DMS 273 (cell line): ENCODE data around the gene KCNAB3.

ENCODE experiments used
- DNase-seq: peaks from one replicate; lab custom pipeline; 2025; ENCODE audit not compliant: unreplicated experiment; lab: John Stamatoyannopoulos, UW

Gene KCNAB3

DNA sequence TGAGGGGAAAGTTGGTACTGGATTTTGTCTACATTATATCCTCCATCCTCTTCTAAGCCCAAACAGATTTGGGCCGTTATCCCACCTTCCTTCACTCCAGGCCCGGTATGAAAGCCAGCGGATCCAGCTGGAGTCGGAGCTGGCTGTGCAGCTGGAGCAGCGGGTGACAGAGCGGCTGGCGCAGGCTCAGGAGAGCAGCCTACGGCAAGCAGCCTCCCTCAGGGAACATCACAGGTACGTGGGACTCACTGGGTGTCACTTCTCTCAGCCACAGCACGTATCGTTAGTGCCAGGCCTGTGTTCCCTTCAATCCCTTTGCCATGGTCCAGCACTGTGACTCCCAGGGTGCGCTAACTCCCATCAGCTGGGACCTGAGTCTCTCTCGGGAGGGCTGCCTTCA is 13.6 kb upstream of the KCNAB3 start:
- DNase-seq: no peak

DNA sequence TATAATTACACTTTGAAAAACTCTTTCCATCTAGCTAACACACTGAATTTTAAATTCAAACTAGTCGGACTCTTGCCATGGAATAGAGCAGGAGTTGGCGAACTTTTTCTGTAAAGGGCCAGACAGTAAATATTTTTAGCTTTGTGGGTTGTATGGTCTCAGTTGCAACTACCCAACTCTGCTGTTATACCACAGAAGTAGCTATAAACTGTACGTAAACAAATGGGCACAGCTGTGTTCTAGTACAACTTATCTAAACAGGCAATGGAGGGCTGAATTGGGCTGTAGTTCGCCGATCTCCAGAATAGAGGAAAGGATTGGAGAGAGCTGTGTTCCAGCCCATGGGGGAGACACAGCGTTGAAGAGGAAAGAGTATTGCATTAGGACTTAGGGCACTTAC is 11.1 kb upstream of the KCNAB3 start:
- DNase-seq: no peak

DNA sequence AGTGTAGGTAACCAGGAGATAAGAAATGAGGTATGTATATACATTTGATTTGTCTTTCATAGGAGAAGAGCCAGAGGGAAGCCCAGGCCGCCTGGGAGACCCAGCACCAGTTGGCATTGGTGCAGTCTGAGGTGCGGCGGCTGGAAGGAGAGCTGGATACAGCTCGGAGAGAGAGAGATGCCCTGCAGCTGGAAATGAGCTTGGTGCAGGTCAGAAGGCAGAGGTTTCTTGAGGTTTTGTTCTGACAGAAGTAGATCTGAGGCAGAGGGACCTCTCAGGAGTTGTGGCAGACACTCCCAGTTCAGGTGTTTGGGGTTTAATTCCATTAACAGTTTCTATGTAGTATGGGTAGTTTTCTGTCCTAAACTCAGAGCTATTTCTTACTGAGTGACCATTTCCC is 10.4 kb upstream of the KCNAB3 start:
- no peak for DNase-seq

DNA sequence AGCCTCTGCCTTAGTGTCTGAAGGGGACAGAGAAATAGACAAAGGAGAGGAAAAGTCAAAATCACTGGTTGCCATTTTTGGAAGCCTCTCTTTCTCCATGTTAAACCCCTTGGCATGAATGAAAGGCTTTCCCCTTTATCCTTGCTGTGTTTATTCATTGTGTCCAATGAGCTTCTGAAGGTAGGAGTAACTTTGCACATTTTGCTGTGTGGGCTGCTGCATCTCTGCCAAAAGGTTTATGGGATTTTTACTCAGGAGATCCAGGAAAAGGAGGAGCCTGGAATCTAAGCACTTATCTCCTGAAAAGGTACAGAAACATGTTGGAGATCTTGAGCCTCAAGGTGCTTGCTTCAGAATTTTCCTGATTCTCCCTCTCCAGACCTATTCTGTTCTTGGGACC is 6.2 kb upstream of the KCNAB3 start:
- DNase-seq: no peak

DNA sequence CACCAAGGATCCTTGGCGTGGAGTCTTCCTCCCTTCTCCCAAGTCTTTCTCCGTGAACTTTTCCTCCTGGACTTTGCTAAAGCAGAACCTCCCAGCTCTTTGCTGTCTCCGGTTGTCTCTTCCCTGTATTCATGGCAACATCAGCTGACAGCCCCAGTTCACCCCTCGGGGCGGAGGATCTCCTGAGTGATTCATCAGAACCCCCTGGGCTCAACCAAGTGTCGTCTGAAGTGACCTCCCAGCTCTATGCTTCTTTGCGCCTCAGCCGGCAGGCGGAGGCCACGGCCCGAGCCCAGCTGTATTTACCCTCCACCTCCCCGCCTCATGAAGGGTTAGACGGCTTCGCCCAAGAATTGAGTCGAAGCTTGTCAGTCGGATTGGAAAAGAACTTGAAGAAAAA is 3.3 kb upstream of the KCNAB3 start:
- DNase-seq: peak; percentile 42

DNA sequence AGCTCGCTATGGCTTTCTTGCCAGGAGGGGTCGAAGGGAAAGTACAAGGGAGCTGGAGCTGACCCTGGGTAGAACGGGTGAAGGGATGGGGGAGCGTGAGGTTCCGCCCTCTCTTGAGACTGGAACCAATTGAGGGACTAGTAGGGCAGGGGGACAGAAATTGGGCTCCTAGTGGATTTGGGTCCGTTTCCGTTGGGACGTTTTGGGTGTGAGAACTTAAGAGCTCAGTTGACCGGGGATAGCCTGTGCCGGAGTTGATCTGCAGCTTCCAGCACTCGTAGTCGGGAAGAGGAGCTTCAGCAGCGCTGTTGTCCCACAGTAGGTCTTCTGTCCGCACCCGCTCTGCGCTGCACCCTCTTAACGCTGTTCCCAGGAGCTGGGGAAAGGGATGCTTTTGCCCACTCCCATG is 2.8 kb upstream of the KCNAB3 start:
- peak; percentile 56 for DNase-seq

DNA sequence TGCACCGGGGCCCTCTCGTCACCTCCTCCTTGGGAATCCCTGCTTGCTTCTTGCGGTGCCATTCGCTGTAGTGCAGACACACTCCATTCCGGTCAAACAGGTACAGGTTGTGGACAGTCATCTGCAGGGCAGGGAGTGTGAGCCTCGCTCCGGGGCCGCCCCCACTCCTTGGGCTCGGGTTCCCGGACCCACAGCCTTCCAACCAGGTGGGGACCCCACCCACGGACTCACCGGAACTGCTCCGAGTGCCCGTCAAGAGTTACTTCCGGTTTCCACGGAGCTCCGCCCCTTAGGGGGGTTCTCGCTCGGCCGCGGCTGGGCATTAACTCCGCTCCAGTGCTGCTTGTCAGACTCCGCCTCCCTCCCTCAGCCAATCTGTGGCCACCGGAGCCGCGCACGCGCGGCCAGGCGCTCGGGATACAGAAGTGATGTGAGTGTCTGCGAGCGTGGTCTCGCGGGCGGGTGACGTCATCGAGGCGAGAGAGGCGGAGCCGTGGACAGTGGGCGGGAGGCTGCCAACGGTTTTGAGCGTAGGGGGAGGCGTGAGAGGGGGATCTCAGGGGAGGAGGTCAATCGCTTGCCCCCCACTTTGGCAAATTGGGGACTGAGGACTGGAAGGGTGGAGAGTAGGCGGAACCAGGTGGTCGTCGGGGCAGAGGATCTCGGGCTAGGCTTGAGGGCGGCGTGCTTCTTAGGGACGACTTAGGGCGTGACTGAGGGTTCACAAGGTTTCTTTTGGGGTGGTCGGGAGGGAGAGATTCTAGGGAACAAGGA is 2.2 kb upstream of the KCNAB3 start, which contains the start of the genes CNTROB and TRAPPC1:
Gene CNTROB (plus strand): TSS at position 498 of the 774 bp plus-strand sequence. CDS start 874 bp downstream, outside the sequence.
Gene TRAPPC1 (minus strand): TSS at position 238 of the 774 bp plus-strand sequence. CDS start 117 bp downstream, at position 121.
- peak; percentile 98 for DNase-seq

DNA sequence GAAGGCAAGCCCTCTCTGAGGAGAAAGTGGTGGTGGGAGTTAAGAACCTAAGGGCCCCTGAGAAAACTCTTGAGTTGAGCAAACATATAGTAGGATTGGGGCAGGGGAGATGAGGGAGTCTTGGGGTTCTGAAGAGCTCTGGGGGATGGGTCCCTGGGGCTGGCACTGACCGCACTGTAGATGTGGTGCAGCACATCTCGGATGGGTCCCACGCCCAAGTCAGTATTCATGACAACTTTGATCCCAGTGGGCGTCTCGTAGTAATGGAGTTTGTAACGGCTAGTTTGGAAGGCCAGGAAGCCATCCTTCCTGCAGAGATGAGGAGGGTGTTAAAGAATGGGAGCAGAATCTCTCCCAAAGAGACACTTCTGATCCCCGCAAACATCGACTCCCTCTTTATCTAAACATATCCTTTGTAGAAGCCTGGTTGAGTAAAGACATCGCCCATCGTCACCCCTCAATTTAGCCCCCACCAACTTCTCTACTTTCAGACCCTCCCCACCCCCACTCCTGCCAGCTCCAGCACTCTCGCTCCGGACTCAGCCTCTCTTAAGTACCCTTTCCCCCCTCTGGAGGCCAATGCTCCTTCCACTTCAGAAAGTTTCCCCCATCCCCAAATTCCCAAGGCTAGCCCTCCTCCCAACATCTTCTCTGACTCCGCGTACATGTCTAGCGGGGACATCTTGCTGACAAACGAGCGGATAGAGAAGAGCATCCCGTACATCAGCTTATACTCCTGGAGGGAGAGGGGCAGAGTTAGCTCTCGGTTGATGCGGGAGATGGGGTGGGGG is 1.4 kb upstream of the KCNAB3 start:
- DNase-seq: peak; percentile 41

DNA sequence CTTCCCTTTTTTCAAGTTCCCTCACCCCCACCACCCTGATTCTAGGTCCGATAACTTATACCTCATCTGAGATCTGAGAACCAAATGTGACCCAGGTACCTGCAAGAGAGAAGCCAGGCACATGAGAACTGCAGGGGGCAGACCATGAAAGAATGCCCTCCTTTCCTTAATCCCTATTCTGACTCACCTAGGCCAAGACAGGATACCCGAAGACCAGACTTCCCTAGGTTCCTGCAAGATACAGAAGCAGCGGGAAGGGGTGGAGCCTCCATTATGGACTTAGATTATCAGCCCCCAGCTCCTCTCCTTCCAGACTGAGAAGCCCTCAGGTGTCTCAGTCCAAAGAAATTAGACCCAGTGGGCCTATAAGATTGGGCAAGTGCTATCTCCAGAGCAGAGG is 2.1 kb downstream of the KCNAB3 start:
- DNase-seq: no peak

DNA sequence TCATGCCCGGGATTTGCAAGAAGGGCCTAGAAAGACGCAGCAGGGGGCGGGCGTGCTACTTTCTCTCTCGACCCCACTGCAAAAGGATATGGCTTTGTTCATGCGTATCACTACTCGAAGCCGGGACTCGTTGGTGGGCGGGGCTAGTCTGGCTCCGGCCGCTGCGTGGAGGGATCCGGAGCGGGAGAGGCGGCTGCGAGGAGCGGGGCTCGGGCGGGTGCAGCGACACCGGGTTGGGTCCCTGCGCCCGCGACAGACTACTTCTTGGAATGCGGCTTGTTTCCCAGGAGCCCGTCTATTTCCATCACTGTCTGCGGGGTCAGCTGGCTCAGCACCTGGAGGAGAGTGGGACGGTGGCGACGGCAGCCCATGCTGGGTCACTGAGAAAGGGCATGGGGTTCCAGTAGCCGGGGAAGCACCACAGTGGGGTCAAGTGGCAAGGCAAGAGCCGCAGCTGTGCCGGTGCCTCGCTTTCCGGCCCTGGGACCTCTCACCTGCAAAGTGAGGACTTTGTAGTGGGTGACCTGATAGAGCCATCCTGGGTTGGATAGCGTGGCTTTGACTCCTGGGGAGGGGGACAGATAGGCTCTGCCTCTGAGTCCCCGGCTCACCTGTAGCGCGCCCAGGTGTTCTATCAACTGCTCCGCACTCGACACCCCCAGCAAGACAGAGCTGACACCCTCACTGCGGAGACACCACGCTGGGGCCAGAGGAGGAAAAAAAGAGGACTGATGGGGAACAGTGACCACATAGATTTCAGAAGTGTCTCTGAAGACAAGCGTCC is 6.6 kb downstream of the KCNAB3 start:
- no peak for DNase-seq

DNA sequence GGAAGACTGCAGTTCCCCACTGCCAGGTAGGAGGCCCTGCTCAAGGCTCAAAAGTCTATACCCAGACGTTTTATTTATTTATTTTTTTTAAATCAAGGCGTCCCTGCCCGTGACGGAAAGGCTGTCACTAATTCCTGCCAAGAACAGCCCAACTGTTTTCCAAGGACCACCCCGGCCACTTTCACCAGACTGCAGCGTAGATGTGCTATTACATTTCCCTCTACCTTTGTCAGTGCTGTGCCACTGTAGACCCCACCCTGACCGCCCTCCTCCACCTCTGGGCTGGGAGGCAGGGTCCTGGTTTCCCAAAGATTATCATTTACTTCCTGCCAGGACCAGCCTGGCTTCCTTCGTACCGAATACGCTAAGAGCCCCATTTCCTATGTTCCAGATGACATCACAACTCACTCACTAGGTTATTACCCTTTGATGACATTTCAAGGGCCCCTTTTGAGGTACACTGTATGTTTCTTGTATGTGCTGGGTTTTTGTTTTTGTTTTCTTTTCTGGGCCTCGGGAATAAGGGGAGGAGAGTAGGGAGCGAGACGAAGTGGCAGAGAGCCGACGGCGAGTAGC is 7.3 kb downstream of the KCNAB3 start:
- DNase-seq: no peak

DNA sequence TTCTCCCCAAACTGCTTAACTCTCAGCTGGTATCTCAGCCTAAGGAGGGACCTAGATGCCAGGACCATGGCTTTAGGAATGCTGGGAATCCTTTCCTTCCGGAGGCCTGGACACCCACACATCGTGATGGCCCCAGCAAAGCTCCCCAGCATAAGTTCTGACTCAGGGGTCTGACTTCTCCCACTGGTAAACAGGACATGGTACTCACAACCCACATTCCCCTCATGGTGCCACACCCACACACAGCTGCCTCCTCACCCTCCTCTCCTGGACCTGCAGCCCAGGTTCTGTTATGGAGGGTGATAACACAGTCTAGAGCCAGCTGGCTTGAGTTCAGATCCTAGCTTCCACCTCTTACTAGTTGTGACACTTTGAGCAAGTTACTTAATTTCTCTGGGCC is 12.8 kb downstream of the KCNAB3 start:
- DNase-seq: no peak

DNA sequence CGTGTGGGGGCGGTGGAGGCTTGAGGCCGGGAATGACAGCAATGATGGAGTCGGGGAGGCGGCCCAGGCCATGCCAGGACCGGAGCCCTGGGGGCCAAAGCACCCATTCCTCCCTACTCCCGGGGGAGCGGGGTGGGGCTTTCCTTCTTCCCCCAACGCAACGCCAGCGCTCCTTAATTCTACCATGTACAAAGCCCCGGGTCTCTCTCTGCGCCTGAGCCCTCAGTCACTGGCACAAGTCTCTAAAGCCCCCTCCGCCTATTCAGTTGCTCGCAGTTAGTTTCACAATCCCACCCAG is 13.3 kb downstream of the KCNAB3 start:
- no peak for DNase-seq

DNA sequence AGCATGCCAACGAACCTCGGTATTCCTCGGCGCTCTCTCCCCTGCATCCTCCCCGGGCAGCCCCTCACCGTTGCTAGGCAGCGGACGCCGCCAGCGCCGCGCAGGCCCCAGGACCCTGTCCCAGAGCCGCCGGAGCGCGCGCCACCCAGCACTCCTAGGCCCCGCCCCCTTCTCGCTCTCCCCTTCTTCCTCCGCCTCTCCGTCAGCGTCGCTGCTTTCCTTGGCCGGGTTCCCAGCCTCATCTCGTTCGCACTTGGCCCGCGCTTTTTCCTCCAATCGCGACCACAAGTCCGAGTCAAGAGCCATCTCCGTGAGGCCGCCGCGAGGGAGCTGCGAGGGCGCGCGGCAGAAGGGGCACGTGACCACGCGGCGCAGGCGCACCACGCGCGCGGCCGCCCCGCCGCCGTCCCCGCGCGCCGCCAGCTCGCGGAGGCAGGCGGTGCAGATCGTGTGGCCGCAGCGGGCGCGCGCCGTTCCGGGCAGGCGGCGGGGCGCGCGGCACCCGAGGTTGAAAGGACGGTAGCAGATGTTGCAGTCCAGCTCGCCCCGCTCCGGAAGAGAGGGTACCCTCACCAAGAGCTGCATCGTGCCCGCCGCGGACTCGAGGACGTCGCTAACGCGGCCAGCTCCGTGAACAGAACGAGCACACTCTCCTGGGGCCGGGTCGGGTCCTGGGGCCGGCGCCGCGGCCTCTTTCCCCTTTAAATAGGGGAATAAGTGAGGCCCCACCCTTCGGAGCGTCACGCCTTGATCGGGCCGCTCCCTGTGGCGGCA is 13.9 kb downstream of the KCNAB3 start, which contains the start of gene RNF227:
Gene RNF227 (minus strand): TSS at position 679 of the 774 bp plus-strand sequence. CDS start 94 bp downstream, at position 585.
- peak; percentile 96 for DNase-seq

DNA sequence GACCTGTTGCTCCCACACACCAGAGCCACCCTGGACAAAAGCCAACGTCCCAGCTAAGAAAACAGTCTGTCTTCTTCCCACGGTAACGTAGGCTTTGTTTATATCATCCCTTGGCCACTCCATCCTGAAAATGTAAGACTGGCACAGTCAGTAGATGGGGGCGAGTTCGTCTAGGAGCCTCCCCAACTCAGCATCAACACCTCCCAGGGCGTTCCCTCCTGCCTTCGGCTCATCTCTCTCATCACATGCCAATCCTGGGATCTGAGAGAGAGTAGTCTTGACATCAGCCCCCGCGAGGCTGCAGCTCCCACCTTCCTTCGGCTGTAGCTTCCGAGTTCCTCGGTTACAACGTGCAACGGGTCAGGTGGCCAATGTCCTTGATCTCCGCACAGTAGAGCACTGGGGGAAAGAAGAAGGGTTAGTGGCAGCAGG is 14.5 kb downstream of the KCNAB3 start:
- peak; percentile 77 for DNase-seq

DNA sequence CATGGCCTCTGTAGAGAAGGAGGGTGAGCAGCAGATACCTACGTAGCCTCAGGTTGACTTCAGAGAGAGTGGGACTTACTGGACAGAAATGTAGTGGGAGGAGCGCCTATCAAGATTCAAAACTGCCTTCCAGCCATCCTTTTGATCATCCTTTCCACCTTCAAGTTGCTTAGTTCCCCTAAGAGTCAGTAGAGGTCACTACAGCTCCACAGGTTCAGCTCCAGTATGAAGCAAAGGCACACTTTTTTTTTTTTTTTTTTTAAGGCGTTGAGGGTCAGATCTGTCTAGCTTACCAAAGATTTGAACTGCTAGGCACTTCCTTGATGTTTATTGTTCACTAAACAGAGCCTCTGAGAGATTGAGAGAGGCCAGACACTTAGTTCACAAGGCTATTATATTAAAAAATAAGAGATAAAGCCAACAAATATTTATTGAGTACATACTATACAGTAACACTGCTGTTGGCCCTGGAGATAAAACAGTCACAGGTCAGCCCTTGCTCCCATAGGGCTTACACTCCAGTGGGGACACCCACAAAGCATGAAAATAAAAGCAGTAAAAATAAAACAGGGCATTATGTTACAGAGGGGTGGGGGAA is 16.6 kb downstream of the KCNAB3 start:
- DNase-seq: peak; percentile 77

DNA sequence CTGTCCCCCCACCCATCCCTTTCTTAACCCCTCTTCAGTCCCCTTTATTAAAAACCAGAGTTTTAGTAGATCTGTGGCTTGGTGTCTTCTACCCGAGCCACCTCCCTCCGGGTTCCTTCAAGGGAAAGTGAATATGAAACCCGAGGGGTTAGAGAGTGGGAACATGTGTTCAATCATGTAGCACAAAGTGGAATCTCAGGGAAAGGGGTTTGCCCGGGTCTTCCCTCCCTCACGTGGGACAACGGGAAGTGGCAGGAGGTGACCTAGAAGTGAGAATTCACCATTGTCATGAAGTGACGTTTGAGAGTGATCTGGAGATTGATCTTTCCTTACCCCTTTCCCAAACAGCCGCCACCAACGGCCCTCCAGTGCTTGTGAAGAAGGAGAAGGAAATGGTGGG is 18.5 kb downstream of the KCNAB3 start:
- no peak for DNase-seq

DNA sequence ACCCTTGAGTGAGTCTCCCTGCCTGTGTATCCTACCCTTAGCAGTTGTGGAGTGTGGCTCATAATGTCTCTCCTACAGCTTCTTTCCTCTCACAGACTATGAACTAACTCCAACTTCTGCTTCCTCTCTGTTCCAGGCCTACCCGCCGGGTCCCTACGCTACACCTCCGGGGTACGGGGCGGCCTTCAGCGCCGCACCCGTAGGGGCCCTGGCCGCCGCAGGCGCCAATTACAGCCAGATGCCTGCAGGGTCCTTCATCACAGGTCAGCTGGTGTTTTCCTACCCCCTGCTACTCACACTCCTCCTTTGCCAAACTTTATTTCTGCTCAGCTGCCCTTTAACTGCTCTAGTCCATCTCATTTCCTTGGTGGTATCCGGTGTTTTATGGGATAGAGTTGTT is 18.9 kb downstream of the KCNAB3 start:
- DNase-seq: no peak

DNA sequence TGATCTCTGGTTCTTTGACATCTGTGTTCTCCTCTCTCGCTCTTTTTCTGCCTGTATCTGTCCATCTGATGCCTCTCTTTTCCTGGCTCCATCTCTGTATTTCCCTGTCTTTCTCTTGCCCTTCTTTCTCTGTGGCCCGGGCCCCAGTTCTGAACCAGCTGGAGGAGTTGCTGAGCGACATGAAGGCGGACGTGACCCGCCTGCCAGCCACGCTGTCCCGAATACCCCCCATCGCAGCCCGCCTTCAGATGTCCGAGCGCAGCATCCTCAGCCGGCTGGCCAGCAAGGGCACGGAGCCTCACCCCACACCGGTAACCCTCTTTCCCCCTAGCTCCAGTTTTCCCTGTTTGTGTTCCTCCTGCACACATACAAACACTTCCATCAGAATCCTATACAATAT is 19.4 kb downstream of the KCNAB3 start:
- no peak for DNase-seq

DNA sequence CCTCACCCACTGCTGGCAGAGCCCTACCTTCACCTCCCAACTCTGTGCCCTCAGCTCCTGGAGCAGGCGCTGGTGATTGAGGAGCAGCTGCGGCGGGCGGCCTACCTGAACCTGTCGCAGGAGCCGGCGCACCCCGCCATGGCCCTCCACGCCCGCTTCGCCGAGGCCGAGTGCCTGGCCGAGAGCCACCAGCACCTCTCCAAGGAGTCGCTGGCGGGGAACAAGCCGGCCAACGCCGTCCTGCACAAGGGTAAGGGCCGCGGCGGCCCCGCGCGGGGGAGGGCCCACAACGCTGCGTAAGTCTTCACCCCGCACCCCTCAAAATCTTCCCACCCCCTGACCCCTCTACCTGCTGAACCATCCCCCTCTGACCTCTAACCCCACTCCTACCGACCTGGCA is 20.6 kb downstream of the KCNAB3 start:
- no peak for DNase-seq
